OCI-LY7 (cell line): ENCODE measurements around the gene ATXN3. TPM values are rescaled to one million over a fixed set of nuclear protein-coding genes. Genes with fewer than 3 reads are reported as not detected.
A peak's percentile ranks its signal among the peaks of the same experiment; 100 is the strongest.

ENCODE experiments used
- BruUV-seq: library from RNA; stranded (reverse); fragments of 400-500 nt; replicated peaks from 2 replicates; lab custom pipeline; 2021; lab: Mats Ljungman, UMichigan
- CTCF ChIA-PET: fragments of 300-600 bp; sonication (Branson Sonifier 250); formaldehyde crosslinking; loops from one replicate; lab custom pipeline; 2022; ENCODE audit warnings: antibody characterized with exemption; ENCODE audit not compliant: unreplicated experiment; lab: Charles Lee
- POLR2A ChIA-PET: fragments of 300-600 bp; sonication (Branson Sonifier 250); formaldehyde crosslinking; loops from one replicate; lab custom pipeline; 2022; ENCODE audit warnings: antibody characterized with exemption; lab: Charles Lee
- DNase-seq: peaks from one replicate; pipeline ENCODE4 v3.0.0-alpha.2; 2015; ENCODE audit warnings: low spot score
- H2AFZ ChIP-seq: fragments of 200-600 bp; sonication (generic), shearing (Covaris generic); 2 replicates; pipeline ENCODE4 v1.6.1; 2014; ENCODE audit warnings: mild to moderate bottlenecking, antibody characterized with exemption, low read length, moderate library complexity
- H3K27ac ChIP-seq: fragments of 200-600 bp; sonication (generic); 2 replicates; pipeline ENCODE4 v1.5.1; 2014; ENCODE audit warnings: mixed run types, low read depth, mild to moderate bottlenecking, moderate library complexity, low read length, inconsistent platforms; ENCODE audit not compliant: poor library complexity, severe bottlenecking
- H3K36me3 ChIP-seq: fragments of 200-600 bp; sonication (generic); 2 replicates; pipeline ENCODE4 v1.6.1; 2014; ENCODE audit warnings: mild to moderate bottlenecking, antibody characterized with exemption, low read length, moderate library complexity, mixed read lengths; ENCODE audit not compliant: insufficient read depth
- H3K4me1 ChIP-seq: fragments of 200-600 bp; sonication (generic); 2 replicates; pipeline ENCODE4 v1.5.1; 2014; ENCODE audit warnings: mild to moderate bottlenecking, low read length; ENCODE audit not compliant: insufficient read depth, poor library complexity, severe bottlenecking
- H3K4me2 ChIP-seq: fragments of 200-600 bp; sonication (generic); 2 replicates; pipeline ENCODE4 v1.6.1; 2014; ENCODE audit warnings: mild to moderate bottlenecking, low read length
- H3K4me3 ChIP-seq: fragments of 200-600 bp; sonication (generic); 2 replicates; pipeline ENCODE4 v1.5.1; 2014; ENCODE audit warnings: mild to moderate bottlenecking, low read depth, low read length; ENCODE audit not compliant: poor library complexity, severe bottlenecking
- H3K79me2 ChIP-seq: fragments of 200-600 bp; sonication (generic); 2 replicates; pipeline ENCODE4 v1.6.1; 2016; ENCODE audit warnings: low read depth, mild to moderate bottlenecking, low read length, moderate library complexity, mixed read lengths; ENCODE audit not compliant: insufficient read depth
- H3K9me2 ChIP-seq: fragments of 200-600 bp; sonication (generic); 2 replicates; pipeline ENCODE4 v1.6.1; 2016; ENCODE audit warnings: mild to moderate bottlenecking, low read length, mixed read lengths; ENCODE audit not compliant: insufficient read depth
- H3K9me3 ChIP-seq: fragments of 200-600 bp; sonication (generic); 2 replicates; pipeline ENCODE4 v1.6.1; 2014; ENCODE audit warnings: mild to moderate bottlenecking, mixed run types, low read length, mixed read lengths
- H4K20me1 ChIP-seq: fragments of 200-600 bp; sonication (generic); 2 replicates; pipeline ENCODE4 v1.6.1; 2014; ENCODE audit warnings: mild to moderate bottlenecking, antibody characterized with exemption, low read length, moderate library complexity, mixed read lengths; ENCODE audit not compliant: insufficient read depth
- CTCF ChIP-seq: fragments of 200-600 bp; sonication (generic); conservative IDR thresholded peaks from 2 replicates; pipeline ENCODE4 v1.5.1; 2014; ENCODE audit warnings: mild to moderate bottlenecking, antibody characterized with exemption, low read length, moderate library complexity, mixed read lengths
- EZH2phosphoT487 ChIP-seq: fragments of 200-600 bp; sonication (generic); IDR thresholded peaks from 2 replicates; pipeline ENCODE4 v1.6.1; 2018; ENCODE audit warnings: low read depth, borderline replicate concordance, mild to moderate bottlenecking, mixed run types, antibody characterized with exemption, low read length, moderate library complexity, mixed read lengths
- intact Hi-C: fragments of 100-400 bp; cut with micrococcal nuclease; formaldehyde crosslinking; loops from one replicate; pipeline ENCODE4 v1.10.0; 2022; ENCODE audit not compliant: unreplicated experiment
- total RNA-seq, 2 experiments: library from RNA; depleted of rRNA in 1 of 2; stranded (reverse); fragments of >200 nt in 1 of 2; shearing (Covaris generic) in 1 of 2; gene quantifications; 2 replicates each; pipeline ENCODE4 v1.2.3, GENCODE V29; 2014 to 2022

ATXN3 gene
- total RNA-seq, 2 experiments from 2014 or later, result 21.3 to 24.6 TPM

- Histone ChIP-seq H4K20me1 (no peaks in the 10 kb centered on the region), H3K36me3 (no peaks in the 10 kb centered on the region), H3K4me2 (peak overlapping the region; percentile 64), H3K27ac (peak overlapping the region; percentile 61), H3K9me2 (no peaks in the 10 kb centered on the region), H3K4me3 (peak overlapping the region; percentile 38), H2AFZ (peak overlapping the region; percentile 80), H3K9me3 (no peaks in the 10 kb centered on the region), H3K79me2 (peaks cover 23% of the 10 kb centered on the region), H3K4me1 (peaks cover 36% of the 10 kb centered on the region)
- no peak for TF ChIP-seq EZH2phosphoT487
- no peak for TF ChIP-seq CTCF
- POLR2A ChIA-PET, result interaction anchor here (0.6 to 2.5 kb wide), 3 partner anchors 8 to 11 kb away, joined by 6 to 15 read pairs (median 7); no protein-coding TSS in a partner anchor
- intact Hi-C loops, result no loop called here
- no TSS peak for BruUV-seq
- CTCF ChIA-PET, result interaction anchor here (1.1 kb wide), 1 partner anchor 14 kb away, joined by 3 read pairs; no protein-coding TSS in a partner anchor
- peak; percentile 71 for DNase-seq
These were observed 2.2 kb upstream of the ATXN3 start for GRCh38 chr14:92108345-92109254.

- no TSS peak for BruUV-seq
- H4K20me1 ChIP-seq, result no peaks in the 10 kb centered on the region
- no peaks in the 10 kb centered on the region for H3K36me3 ChIP-seq
- H3K79me2 ChIP-seq, result peaks cover 45% of the 10 kb centered on the region
- peaks cover 36% of the 10 kb centered on the region for H3K4me1 ChIP-seq
- H3K9me3 ChIP-seq, result no peaks in the 10 kb centered on the region
- H3K4me2 ChIP-seq, result peak overlapping the region; percentile 82
- TF ChIP-seq EZH2phosphoT487, result no peak
- no peak for TF ChIP-seq CTCF
- peak overlapping the region; percentile 40 for H3K27ac ChIP-seq
- POLR2A ChIA-PET, result interaction anchor here (1.0 to 3.1 kb wide), 4 partner anchors 14 to 88 kb away, joined by 4 to 22 read pairs (median 12); partner anchors contain the start of genes CPSF2, NDUFB1 and TRIP11
- peak overlapping the region; percentile 74; the same call in 1 of the 2 replicates for H2AFZ ChIP-seq
- DNase-seq, result peak; percentile 43
- H3K4me3 ChIP-seq, result peak overlapping the region; percentile 75
- no peaks in the 10 kb centered on the region for H3K9me2 ChIP-seq
- intact Hi-C loops, result loop anchor here (1.0 to 2.0 kb wide), 2 partner anchors 15 to 65 kb away; partner anchors contain the start of genes CPSF2, NDUFB1 and TRIP11
- CTCF ChIA-PET, result interaction anchor here (1.0 to 1.4 kb wide), 2 partner anchors 11 to 16 kb away, joined by 3 to 7 read pairs; partner anchors contain the start of genes CPSF2 and NDUFB1
These were observed 564 bp downstream of the ATXN3 start for GRCh38 chr14:92105893-92106142.
